Mesendoderm (in vitro differentiated cells): ENCODE data around the gene MEF2B.

Experiments used
- DNase-seq: peaks from one replicate; pipeline ENCODE4 v3.0.0; 2013
- H2AK5ac ChIP-seq: 2 replicates; pipeline ENCODE4 v1.6.1; 2013; ENCODE audit warnings: low read length, inconsistent platforms
- H2BK120ac ChIP-seq: 2 replicates; pipeline ENCODE4 v1.6.1; 2013; ENCODE audit warnings: low read depth, mild to moderate bottlenecking, low read length, moderate library complexity, mixed read lengths
- H2BK15ac ChIP-seq: replicated peaks from 2 replicates; pipeline ENCODE4 v1.6.1; 2013; ENCODE audit warnings: low read depth, mild to moderate bottlenecking, moderate library complexity
- H2BK5ac ChIP-seq: 2 replicates; pipeline ENCODE4 v1.6.1; 2013; ENCODE audit warnings: low read length, inconsistent platforms
- H3K18ac ChIP-seq: 2 replicates; pipeline ENCODE4 v1.6.1; 2013; ENCODE audit warnings: mild to moderate bottlenecking, low read length, mixed read lengths
- H3K23ac ChIP-seq: one replicate; pipeline ENCODE4 v1.6.1; 2013; ENCODE audit warnings: low read length
- H3K27ac ChIP-seq: 2 replicates; pipeline ENCODE4 v1.5.1; 2013; ENCODE audit warnings: low read depth, mild to moderate bottlenecking, inconsistent platforms, low read length, moderate library complexity
- H3K27me3 ChIP-seq: 2 replicates; pipeline ENCODE4 v1.6.1; 2013; ENCODE audit warnings: low read length, control low read depth, mild to moderate bottlenecking, inconsistent platforms; ENCODE audit not compliant: insufficient read depth, poor library complexity
- H3K36me3 ChIP-seq: 2 replicates; pipeline ENCODE4 v1.6.1; 2013; ENCODE audit warnings: low read length, inconsistent platforms; ENCODE audit not compliant: control insufficient read depth, insufficient read depth
- H3K4ac ChIP-seq: one replicate; pipeline ENCODE4 v1.6.1; 2013; ENCODE audit warnings: low read depth, mild to moderate bottlenecking, low read length, moderate library complexity
- H3K4me1 ChIP-seq: 2 replicates; pipeline ENCODE4 v1.6.1; 2013; ENCODE audit warnings: low read depth, low read length, inconsistent platforms; ENCODE audit not compliant: control insufficient read depth
- H3K4me2 ChIP-seq: 2 replicates; pipeline ENCODE4 v1.6.1; 2013; ENCODE audit warnings: low read length
- H3K4me3 ChIP-seq: 2 replicates; pipeline ENCODE4 v1.5.1; 2013; ENCODE audit warnings: mild to moderate bottlenecking, low read length
- H3K56ac ChIP-seq: one replicate; pipeline ENCODE4 v1.6.1; 2013; ENCODE audit warnings: low read length
- H3K79me1 ChIP-seq: 2 replicates; pipeline ENCODE4 v1.6.1; 2013; ENCODE audit warnings: low read length, inconsistent platforms
- H3K79me2 ChIP-seq: 2 replicates; pipeline ENCODE4 v1.6.1; 2013; ENCODE audit warnings: mild to moderate bottlenecking, low read length; ENCODE audit not compliant: control insufficient read depth, insufficient read depth
- H3K9ac ChIP-seq: 2 replicates; pipeline ENCODE4 v1.6.1; 2013; ENCODE audit warnings: low read length, inconsistent platforms
- H4K5ac ChIP-seq: one replicate; pipeline ENCODE4 v1.6.1; 2013; ENCODE audit warnings: low read length
- H4K8ac ChIP-seq: one replicate; pipeline ENCODE4 v1.6.1; 2013; ENCODE audit warnings: low read depth, mild to moderate bottlenecking, control low read depth, low read length, moderate library complexity
- WGBS: extraction: QIAGEN DNeasy Blood & Tissue Kit; methylation state at CpG from one replicate; pipeline ENCODE4 v1.1.7; 2013; ENCODE audit warnings: low lambda C conversion rate, missing lambda C conversion rate; ENCODE audit not compliant: insufficient coverage; ENCODE audit errors: extremely low coverage; 5-methylcytosine and 5-hydroxymethylcytosine counted together

The MEF2B gene

GRCh38 chr19:19206938-19207337, 36.9 kb upstream of the MEF2B start:
- Histone ChIP-seq H4K5ac (no peak overlapping the region), H3K56ac (no peak overlapping the region), H3K23ac (no peak overlapping the region), H3K79me2 (no peaks in the 10 kb centered on the region), H4K8ac (no peak overlapping the region), H2BK15ac (no peak overlapping the region), H3K18ac (no peak overlapping the region), H3K9ac (no peak overlapping the region), H3K27me3 (peaks cover 4% of the 10 kb centered on the region), H3K36me3 (no peaks in the 10 kb centered on the region), H3K4me1 (no peaks in the 10 kb centered on the region), H2BK120ac (no peak overlapping the region), H2AK5ac (no peak overlapping the region), H2BK5ac (no peak overlapping the region), H3K4me3 (no peak overlapping the region), H3K4me2 (no peak overlapping the region), H3K27ac (no peak overlapping the region), H3K79me1 (peaks cover 7% of the 10 kb centered on the region), H3K4ac (no peak overlapping the region)
- WGBS, result no CpG with 5 or more reads among the region's 5 CpGs
- DNase-seq, result no peak

- Histone ChIP-seq H3K27me3 (no peaks in the 10 kb centered on the region), H3K56ac (no peak overlapping the region), H3K27ac (no peak overlapping the region), H2AK5ac (no peak overlapping the region), H3K4me1 (no peaks in the 10 kb centered on the region), H3K79me1 (peaks cover 7% of the 10 kb centered on the region), H3K4me2 (no peak overlapping the region), H3K9ac (no peak overlapping the region), H2BK120ac (no peak overlapping the region), H3K18ac (no peak overlapping the region), H4K8ac (no peak overlapping the region), H3K4me3 (no peak overlapping the region), H2BK15ac (no peak overlapping the region), H3K79me2 (no peaks in the 10 kb centered on the region), H3K23ac (no peak overlapping the region), H2BK5ac (no peak overlapping the region), H3K36me3 (no peaks in the 10 kb centered on the region), H4K5ac (no peak overlapping the region), H3K4ac (no peak overlapping the region)
- no CpG with 5 or more reads among the region's 14 CpGs for WGBS
- peak; percentile 24 for DNase-seq
Measured at GRCh38 chr19:19205416-19206410, 35.6 kb upstream of the MEF2B start.

GRCh38 chr19:19204181-19204580, 34.1 kb upstream of the MEF2B start:
- H4K8ac ChIP-seq, result no peak overlapping the region
- no CpG with 5 or more reads among the region's 13 CpGs for WGBS
- no peaks in the 10 kb centered on the region for H3K27me3 ChIP-seq
- H3K79me1 ChIP-seq, result peaks cover 7% of the 10 kb centered on the region
- H2BK120ac ChIP-seq, result no peak overlapping the region
- no peak overlapping the region for H3K9ac ChIP-seq
- no peak overlapping the region for H4K5ac ChIP-seq
- H3K23ac ChIP-seq, result no peak overlapping the region
- H3K4me2 ChIP-seq, result no peak overlapping the region
- DNase-seq, result peak; percentile 45
- H2BK15ac ChIP-seq, result no peak overlapping the region
- H3K4me3 ChIP-seq, result no peak overlapping the region
- H3K4ac ChIP-seq, result no peak overlapping the region
- no peaks in the 10 kb centered on the region for H3K79me2 ChIP-seq
- no peak overlapping the region for H2BK5ac ChIP-seq
- H3K36me3 ChIP-seq, result no peaks in the 10 kb centered on the region
- H3K4me1 ChIP-seq, result no peaks in the 10 kb centered on the region
- H2AK5ac ChIP-seq, result no peak overlapping the region
- H3K27ac ChIP-seq, result no peak overlapping the region
- no peak overlapping the region for H3K56ac ChIP-seq
- H3K18ac ChIP-seq, result no peak overlapping the region

- Histone ChIP-seq H4K5ac (no peak within 1 kb of the TSS), H3K36me3 (no peaks in the 10 kb centered on the region), H3K56ac (peak within 1 kb of the TSS; percentile 96), H2BK15ac (no peak within 1 kb of the TSS), H3K18ac (no peak within 1 kb of the TSS), H2AK5ac (peak within 1 kb of the TSS; percentile 90), H3K4me3 (peak within 1 kb of the TSS; percentile 85), H2BK120ac (no peak within 1 kb of the TSS), H3K79me1 (peaks cover 7% of the 10 kb centered on the region), H2BK5ac (no peak within 1 kb of the TSS), H3K23ac (peak within 1 kb of the TSS; percentile 85), H3K79me2 (no peaks in the 10 kb centered on the region), H4K8ac (no peak within 1 kb of the TSS), H3K4me2 (peak within 1 kb of the TSS; percentile 92), H3K4me1 (no peaks in the 10 kb centered on the region), H3K27ac (no peak within 1 kb of the TSS), H3K27me3 (no peaks in the 10 kb centered on the region), H3K9ac (peak within 1 kb of the TSS; percentile 92), H3K4ac (no peak within 1 kb of the TSS)
- no CpG with 5 or more reads among the region's 60 CpGs for WGBS
- peak; percentile 88 for DNase-seq
Measured at GRCh38 chr19:19203012-19203856, 33.2 kb upstream of the MEF2B start, which contains the start of gene NR2C2AP. Gene NR2C2AP (minus strand): TSS chr19:19203414. CDS start chr19:19203060, 354 bp downstream.

GRCh38 chr19:19202707-19203011, 32.6 kb upstream of the MEF2B start:
- peak overlapping the region; percentile 85 for H3K23ac ChIP-seq
- H3K4me3 ChIP-seq, result peak overlapping the region; percentile 85
- DNase-seq, result peak; percentile 34
- peak overlapping the region; percentile 96 for H3K56ac ChIP-seq
- H4K5ac ChIP-seq, result no peak overlapping the region
- peak overlapping the region; percentile 90 for H2AK5ac ChIP-seq
- H3K79me2 ChIP-seq, result no peaks in the 10 kb centered on the region
- no peaks in the 10 kb centered on the region for H3K27me3 ChIP-seq
- H3K27ac ChIP-seq, result no peak overlapping the region
- H3K4me1 ChIP-seq, result no peaks in the 10 kb centered on the region
- peak overlapping the region; percentile 92 for H3K4me2 ChIP-seq
- peak overlapping the region; percentile 92 for H3K9ac ChIP-seq
- H3K79me1 ChIP-seq, result peaks cover 7% of the 10 kb centered on the region
- no peak overlapping the region for H3K4ac ChIP-seq
- H3K36me3 ChIP-seq, result peaks cover 1% of the 10 kb centered on the region
- WGBS, result no CpG with 5 or more reads among the region's 11 CpGs
- no peak overlapping the region for H2BK120ac ChIP-seq
- no peak overlapping the region for H3K18ac ChIP-seq
- H2BK15ac ChIP-seq, result no peak overlapping the region
- no peak overlapping the region for H2BK5ac ChIP-seq
- H4K8ac ChIP-seq, result no peak overlapping the region
